Adrenal gland (tissue), 12 donors: Measurements from ENCODE around the gene GPD1L. TPM values are rescaled to one million over a fixed set of nuclear protein-coding genes. Genes with fewer than 3 reads are reported as not detected.

ENCODE experiments used
- DNase-seq, 7 donors: peaks; one replicate each; pipeline ENCODE4 v3.0.0-alpha.2; 2019 to 2020
- H3K27ac ChIP-seq, 5 donors: fragments of 200-600 bp; sonication (generic) in 4 of 5; 1 replicate in 3 of 5; 2 replicates in 2 of 5; pipeline versions ENCODE4 v1.5.1 to v1.8.0; 2016 to 2020; ENCODE audit warnings: mild to moderate bottlenecking in 1 of 5
- H3K27me3 ChIP-seq: fragments of 200-600 bp; 2 replicates; pipeline ENCODE4 v1.8.0; 2021
- H3K36me3 ChIP-seq, 2 donors: fragments of 200-600 bp; replicated peaks in 1 of 2; 1 replicate in 1 of 2; 2 replicates in 1 of 2; pipeline versions ENCODE4 v1.5.1 to v1.8.0; 2018 to 2022
- H3K4me1 ChIP-seq, 2 donors: fragments of 200-600 bp; replicated peaks in 1 of 2; 1 replicate in 1 of 2; 2 replicates in 1 of 2; pipeline versions ENCODE4 v1.5.1 to v1.8.0; 2018 to 2021
- H3K4me3 ChIP-seq, 4 donors: fragments of 200-600 bp; sonication (generic) in 3 of 4; one replicate each; pipeline ENCODE4 v1.5.1; 2016 to 2018
- H3K9me3 ChIP-seq, 3 donors: fragments of 200-600 bp; sonication (generic) in 1 of 3; replicated peaks in 1 of 3; 1 replicate in 2 of 3; 2 replicates in 1 of 3; pipeline versions ENCODE4 v1.5.1 to v1.8.0; 2016 to 2021
- POLR2A ChIP-seq, 2 donors: fragments of 450-650 bp; IDR thresholded peaks; one replicate each; pipeline ENCODE4 v1.6.1; 2017; ENCODE audit warnings: antibody characterized with exemption in 2 of 2, mild to moderate bottlenecking in 2 of 2, moderate library complexity in 1 of 2
- WGBS, 4 donors: extraction: QIAGEN DNeasy Blood & Tissue Kit in 2 of 4; methylation state at CpG; one replicate each; pipeline versions ENCODE4 v1.1.5 to v1.1.7; 2013 to 2017; 5-methylcytosine and 5-hydroxymethylcytosine counted together
- intact Hi-C, 2 donors: fragments of 100-400 bp; cut with DNase I; formaldehyde crosslinking; loops; one replicate each; pipeline versions ENCODE4 v1.14.1 to v1.15.0; 2022 to 2023
- polyA plus RNA-seq, 3 donors: library from polyadenylated mRNA; stranded (reverse); fragments of 200-250 nt in 2 of 3; fragments of 350-450 nt in 1 of 3; fragmentation: Illumina TruSeq in 1 of 3; extraction: RNeasy Lipid Tissue Mini Kit (QIAGEN cat#74804) in 1 of 3; gene quantifications; one replicate each; pipeline ENCODE4 v1.2.3, GENCODE V29; 2013 to 2014
- total RNA-seq, 9 donors: library from RNA; depleted of rRNA in 4 of 9; stranded (reverse); fragments of >200 nt in 4 of 9; fragments of 120-200 nt in 1 of 9; fragmentation: NEBNext Ultra II Directional in 1 of 9; extraction: Animal tissue kit (Norgen Biotek cat#: 25700) in 1 of 9; gene quantifications; one replicate each; pipeline versions ENCODE4 v1.1.0 to v1.2.4, GENCODE V29; 2013 to 2023
- TF ChIP-seq, protein P1 (sequence below), 6 experiments: fragments of 450-650 bp in 4 of 6; fragments of 200-600 bp in 2 of 6; sonication (generic) in 1 of 6; IDR thresholded peaks; 1 replicate in 5 of 6; 2 replicates in 1 of 6; pipeline versions ENCODE4 v1.5.1 to v1.8.0; 2016 to 2021; ENCODE audit warnings: antibody characterized with exemption in 6 of 6, mild to moderate bottlenecking in 2 of 6, moderate library complexity in 1 of 6
- donor health status: healthy with polysubstance abuse.
- donor health status: Bipolar disorder and iron deficiency.
- donor health status: DM: yes; HTN: yes; CAD: no.
- donor health status: DM: no; HTN: no; CAD: no.
- donor health status: DM: no; HTN: no; CAD: no.
- donor health status: DM: yes; HTN: yes; CAD: no.

Gene GPD1L
- total and polyA plus RNA-seq, 12 donors = 19.7 to 131 (median 79.1) TPM

DNA sequence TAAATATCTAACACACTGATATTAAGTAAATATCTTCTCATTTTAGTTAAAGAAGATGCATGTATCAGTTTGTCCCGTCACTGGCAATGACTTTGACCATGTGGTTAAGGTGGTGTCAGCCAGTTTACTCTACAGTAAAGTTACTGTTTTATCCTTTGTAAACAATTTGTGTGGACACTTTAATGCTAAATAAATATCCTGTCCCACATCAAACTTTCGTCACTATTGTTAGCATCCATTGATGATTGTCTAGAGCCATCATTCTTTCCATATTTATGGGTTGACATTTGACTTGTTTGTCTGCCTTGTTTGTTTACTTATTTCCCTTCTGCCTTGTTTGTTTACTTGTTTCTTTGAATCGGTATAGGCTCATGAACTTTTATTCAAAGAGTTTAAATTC is 11.0 kb upstream of the GPD1L start:
- H3K27ac ChIP-seq = no peak overlapping the region
- intact Hi-C loops = no loop called here
- no peak for DNase-seq
- no peaks in the 10 kb centered on the region for H3K36me3 ChIP-seq
- no peaks in the 10 kb centered on the region for H3K9me3 ChIP-seq
- H3K4me1 ChIP-seq = no peaks in the 10 kb centered on the region
- 55 to 85% (median 64%) methylated on average over 3 of the region's 3 CpGs for WGBS, 4 donors
- TF ChIP-seq, protein P1, sequence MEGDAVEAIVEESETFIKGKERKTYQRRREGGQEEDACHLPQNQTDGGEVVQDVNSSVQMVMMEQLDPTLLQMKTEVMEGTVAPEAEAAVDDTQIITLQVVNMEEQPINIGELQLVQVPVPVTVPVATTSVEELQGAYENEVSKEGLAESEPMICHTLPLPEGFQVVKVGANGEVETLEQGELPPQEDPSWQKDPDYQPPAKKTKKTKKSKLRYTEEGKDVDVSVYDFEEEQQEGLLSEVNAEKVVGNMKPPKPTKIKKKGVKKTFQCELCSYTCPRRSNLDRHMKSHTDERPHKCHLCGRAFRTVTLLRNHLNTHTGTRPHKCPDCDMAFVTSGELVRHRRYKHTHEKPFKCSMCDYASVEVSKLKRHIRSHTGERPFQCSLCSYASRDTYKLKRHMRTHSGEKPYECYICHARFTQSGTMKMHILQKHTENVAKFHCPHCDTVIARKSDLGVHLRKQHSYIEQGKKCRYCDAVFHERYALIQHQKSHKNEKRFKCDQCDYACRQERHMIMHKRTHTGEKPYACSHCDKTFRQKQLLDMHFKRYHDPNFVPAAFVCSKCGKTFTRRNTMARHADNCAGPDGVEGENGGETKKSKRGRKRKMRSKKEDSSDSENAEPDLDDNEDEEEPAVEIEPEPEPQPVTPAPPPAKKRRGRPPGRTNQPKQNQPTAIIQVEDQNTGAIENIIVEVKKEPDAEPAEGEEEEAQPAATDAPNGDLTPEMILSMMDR (IDR thresholded peaks at IDR 0.05) = no peak
- no peak for TF ChIP-seq POLR2A (IDR thresholded peaks at IDR 0.05)
- H3K4me3 ChIP-seq = no peak overlapping the region
- H3K27me3 ChIP-seq = no peaks in the 10 kb centered on the region

DNA sequence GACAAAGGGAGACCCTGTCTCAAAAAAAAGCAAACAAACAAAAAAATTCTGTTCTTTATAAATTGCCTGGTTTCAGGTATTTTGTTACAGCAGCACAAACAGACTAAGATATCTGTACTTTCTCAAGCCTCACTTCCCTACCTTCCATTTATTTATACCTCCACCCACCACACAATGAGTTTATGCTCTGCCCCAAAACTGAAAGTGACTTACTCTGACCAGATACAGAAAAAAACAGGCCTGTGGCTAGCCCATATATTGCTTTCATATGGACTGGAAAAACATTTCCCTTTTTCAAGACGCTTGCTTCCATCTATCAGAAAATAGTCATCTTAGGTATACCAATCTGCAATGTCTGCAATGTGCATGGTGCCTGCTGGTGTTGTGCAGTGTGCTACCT is 8.7 kb upstream of the GPD1L start:
- intact Hi-C loops = no loop called here
- 75 to 81% (median 77%) methylated on average over 1 of the region's 1 CpG for whole genome bisulfite sequencing, 4 donors
- DNase-seq = no peak
- no peak overlapping the region for H3K4me3 ChIP-seq
- peaks cover 0 to 5% (median 0%) of the 10 kb centered on the region in 3 donors for H3K9me3 ChIP-seq
- H3K4me1 ChIP-seq = no peaks in the 10 kb centered on the region
- TF ChIP-seq, protein P1 (IDR thresholded peaks at IDR 0.05) = no peak
- no peak for TF ChIP-seq POLR2A (IDR thresholded peaks at IDR 0.05)
- no peaks in the 10 kb centered on the region for H3K27me3 ChIP-seq
- no peaks in the 10 kb centered on the region for H3K36me3 ChIP-seq
- H3K27ac ChIP-seq = no peak overlapping the region

DNA sequence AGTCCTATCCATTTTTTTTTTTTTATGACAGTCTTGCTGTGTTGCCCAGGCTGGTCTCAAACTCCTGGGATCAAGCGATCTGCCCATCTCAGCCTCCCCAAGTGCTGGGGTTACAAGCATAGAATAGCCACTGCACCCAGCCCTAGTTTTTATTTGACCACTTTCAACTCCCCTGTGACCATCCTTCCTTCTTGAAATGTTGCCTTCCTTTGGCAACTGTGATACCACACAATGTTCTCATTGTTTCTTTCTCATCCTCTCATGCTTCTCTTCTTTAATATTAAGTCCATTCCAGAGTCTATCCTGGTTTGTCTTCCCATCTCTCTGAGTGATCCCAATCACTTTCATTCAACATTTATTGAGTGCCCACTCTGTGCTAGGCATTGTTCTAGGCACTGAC is 7.9 kb upstream of the GPD1L start:
- Histone ChIP-seq H3K4me3 (no peak overlapping the region), H3K27ac (no peak overlapping the region), H3K27me3 (no peaks in the 10 kb centered on the region), H3K4me1 (no peaks in the 10 kb centered on the region), H3K9me3 (peaks cover 0 to 5% (median 0%) of the 10 kb centered on the region in 3 donors), H3K36me3 (no peaks in the 10 kb centered on the region)
- DNase-seq = no peak
- no peak for TF ChIP-seq POLR2A (IDR thresholded peaks at IDR 0.05)
- TF ChIP-seq, protein P1 (IDR thresholded peaks at IDR 0.05) = no peak
- 90 to 100% (median 94%) methylated on average over 1 of the region's 1 CpG for WGBS, 4 donors
- intact Hi-C loops = no loop called here

- intact Hi-C loops = no loop called here
- Histone ChIP-seq H3K4me1 (no peaks in the 10 kb centered on the region), H3K4me3 (no peak overlapping the region), H3K27me3 (no peaks in the 10 kb centered on the region), H3K36me3 (no peaks in the 10 kb centered on the region), H3K27ac (no peak overlapping the region), H3K9me3 (peaks cover 0 to 5% (median 0%) of the 10 kb centered on the region in 3 donors)
- no peak for TF ChIP-seq POLR2A (IDR thresholded peaks at IDR 0.05)
- TF ChIP-seq, protein P1 (IDR thresholded peaks at IDR 0.05) = no peak
- WGBS, 4 donors = 80 to 85% (median 82%) methylated on average over 5 of the region's 5 CpGs
- DNase-seq = no peak
These were observed 6.0 kb upstream of the GPD1L start for GRCh38 chr3:32100465-32100864.
